ENCODE results near the gene HAT1. TPM values are rescaled to one million over a fixed set of nuclear protein-coding genes. Genes with fewer than 3 reads are reported as not detected.
A peak's percentile ranks its signal among the peaks of the same experiment; 100 is the strongest.

Gene HAT1
- total RNA-seq, 1 experiment from 2014 or later: 151 TPM

DNA sequence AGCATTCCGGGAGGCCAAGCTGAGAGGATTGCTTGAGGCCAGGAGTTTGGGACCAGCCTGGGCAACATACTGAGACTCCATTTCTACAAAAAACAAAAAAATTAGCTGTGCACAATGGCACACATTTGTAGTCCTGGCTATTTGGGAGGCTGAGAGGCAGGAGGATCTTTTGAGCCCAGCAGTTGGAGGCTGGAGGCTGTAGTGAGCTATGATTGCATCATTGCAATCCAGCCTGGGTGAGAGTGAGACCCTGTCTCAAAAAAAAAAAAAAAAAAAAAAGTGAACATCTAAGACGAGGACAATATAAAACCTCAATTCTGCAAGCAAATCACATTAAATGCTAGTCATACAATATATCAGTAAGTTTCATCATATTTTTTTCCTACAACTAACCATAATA, 2.8 kb upstream of the HAT1 start:
- no peak for DNase-seq (ENCODE audit: low read depth)

DNA sequence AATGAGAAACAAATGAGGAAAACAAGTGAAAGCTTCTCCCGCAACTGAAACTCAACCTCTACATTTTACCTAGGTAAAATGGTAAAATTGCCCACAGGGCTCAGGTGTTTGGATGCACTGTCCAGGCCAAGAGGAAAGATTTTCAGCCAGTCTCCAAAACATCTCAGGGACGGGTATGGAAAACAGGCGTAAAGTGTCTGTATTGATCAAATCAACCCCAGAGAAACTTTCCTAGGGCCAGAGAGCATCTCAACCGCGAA, 361 bp upstream of the HAT1 start:
- DNase-seq (ENCODE audit: low read depth): no peak

DNA sequence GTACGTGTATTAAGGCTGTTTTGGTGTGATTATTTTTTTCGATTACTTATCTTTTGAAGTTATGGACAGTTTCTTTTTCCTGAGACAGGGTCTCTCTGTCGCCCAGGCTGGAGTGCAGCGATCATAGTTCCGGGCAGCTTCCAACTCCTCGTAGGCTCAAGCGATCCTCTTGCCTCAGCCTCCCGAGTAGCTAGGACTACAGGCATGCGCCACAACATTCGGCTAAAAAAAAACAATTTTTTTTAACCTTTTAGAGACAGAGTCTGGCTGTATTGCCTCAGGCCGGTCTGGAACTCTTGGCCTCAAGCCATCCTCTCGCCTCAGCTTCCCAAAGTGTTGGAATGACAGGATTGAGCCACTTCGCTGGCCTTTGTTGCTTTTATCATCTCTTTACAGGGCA, 945 bp downstream of the HAT1 start:
- DNase-seq (ENCODE audit: low read depth): peak; percentile 64

DNA sequence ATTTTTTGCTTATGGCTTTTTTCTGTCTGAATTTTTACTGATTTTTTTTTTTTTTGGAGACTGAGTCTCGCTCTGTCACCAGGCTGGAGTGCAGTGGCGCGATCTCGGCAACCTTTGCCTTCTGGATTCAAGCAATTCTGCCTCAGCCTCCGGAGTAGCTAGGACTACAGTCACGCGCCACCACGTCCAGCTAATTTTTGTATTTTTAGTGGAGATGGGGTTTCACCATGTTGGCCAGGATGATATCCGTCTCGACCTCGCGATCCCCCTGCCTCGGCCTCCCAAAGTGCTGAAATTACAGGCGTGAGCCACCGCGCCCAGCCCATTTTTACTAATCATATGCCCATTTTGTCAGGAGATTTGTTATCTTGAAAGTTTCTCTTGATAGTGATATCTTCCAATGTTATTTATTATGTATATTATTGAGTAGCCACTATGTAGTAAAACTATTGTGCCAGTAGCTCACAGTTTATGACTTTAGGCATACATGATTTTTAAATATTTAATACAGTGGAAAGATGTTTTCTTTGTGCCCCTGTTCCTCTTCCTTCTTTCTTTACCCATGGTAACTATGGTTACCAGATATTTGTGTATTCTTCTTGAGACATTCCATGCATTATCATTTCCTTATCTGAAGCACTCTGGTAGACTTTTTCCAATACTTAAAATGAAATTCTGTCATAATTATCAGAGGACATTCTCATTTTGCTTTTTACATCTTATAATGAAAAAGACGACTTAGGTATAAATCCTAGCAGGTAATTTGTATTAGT, 2.1 kb downstream of the HAT1 start:
- DNase-seq (ENCODE audit: low read depth): no peak

DNA sequence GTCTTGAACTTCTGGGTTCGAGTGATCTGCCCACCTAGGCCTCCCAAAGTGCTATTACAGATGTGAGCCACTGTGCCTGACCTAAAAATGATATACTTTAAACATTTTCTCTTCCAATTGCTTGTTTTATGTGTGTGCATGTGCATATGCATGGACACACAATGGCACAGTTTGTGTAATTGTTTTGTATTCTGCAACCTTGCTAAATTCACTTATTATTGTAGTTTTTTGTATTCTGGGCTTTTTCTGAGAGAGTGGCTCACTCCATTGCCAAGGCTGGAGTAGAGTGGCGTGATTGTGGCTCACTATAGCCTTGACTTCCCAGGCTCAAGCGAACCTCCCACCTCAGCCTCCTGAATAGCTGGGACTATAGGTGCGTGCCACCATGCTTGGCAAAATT, 8.1 kb downstream of the HAT1 start:
- no peak for DNase-seq (ENCODE audit: low read depth)

DNA sequence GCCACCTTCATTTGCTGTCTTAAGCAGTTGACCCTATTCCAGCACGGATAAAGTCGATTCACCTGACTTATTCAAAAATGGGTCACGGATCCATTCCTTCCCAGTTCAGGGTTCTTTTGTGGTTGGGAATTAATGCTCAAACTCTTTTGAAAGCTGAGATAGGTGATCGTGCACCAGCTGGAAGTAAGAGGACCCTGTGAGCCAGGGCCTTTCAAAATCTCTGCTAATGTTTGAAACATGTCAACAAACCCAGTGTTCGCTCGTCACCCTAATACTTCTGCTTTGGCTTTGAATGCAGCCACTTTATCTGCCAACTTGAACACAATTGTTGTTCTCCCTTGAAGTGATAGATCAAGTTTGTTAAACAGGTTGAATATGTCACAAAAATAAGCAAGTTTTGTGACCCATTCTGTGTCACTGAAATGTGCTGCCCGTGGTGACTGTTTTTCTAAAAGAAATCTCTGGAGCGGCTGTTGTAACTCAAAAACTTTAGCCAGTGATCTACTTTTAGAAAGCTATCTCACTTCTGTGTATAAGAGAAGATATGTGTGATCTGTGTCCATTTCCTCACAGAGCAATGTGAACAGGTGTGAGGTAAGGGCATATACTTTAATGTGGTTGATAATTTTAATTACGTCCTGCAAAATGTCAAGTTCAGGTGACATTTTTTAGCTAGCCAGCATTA, 16.9 kb downstream of the HAT1 start:
- DNase-seq (ENCODE audit: low read depth): no peak

DNA sequence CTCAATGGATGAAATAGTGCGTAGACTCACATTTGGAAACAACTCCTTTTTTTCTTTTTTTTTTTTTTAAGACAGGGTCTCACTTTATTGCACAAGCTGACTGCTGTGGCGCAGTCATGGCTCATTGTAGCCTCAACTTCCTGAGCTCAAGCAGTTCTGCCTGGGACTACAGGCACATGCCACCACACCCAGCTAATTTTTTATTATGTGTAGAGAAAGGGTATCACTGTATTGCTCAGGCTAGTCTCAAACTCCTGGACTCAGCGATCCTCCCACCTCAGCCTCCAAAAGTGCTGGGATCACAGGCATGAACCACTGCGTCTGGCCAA, 17.4 kb downstream of the HAT1 start:
- no peak for DNase-seq (ENCODE audit: low read depth)

DNA sequence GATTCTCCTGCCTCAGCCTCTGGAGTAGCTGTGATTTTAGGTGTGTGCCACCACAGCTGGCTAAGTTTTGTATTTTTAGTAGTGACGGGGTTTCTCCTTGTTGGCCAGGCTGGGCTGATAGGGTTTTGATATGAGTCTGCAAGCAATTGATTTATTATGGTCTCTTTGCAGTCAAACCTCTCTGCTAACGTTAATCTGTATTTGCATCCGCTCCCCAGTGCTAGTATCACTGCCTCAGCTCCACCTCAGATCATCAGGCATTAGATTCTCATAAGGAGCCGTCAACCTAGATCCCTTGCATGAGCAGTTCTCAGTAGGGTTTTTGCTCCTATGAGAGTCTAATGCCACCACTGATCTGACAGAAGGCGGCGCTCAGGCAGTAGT, 19.0 kb downstream of the HAT1 start:
- no peak for DNase-seq (ENCODE audit: low read depth)

DNA sequence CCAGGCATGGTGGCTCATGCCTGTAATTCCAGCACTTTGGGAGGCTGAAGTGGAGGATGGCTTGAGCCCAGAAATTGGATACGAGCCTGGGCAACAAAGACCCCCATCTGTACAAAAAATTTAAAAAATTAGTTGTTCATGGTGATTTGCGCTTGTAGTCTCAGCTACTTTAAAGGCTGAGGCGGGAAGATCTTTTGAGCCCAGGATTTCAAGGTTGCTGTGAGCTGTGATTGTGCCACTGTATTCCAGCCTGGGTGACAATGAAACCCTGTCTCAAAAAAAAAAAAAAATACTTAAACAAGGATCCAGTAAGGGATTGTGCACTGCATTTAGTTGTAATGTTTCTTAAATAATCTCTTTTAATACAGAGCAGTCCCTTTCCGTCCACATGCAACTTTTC, 21.6 kb downstream of the HAT1 start:
- no peak for DNase-seq (ENCODE audit: low read depth)

DNA sequence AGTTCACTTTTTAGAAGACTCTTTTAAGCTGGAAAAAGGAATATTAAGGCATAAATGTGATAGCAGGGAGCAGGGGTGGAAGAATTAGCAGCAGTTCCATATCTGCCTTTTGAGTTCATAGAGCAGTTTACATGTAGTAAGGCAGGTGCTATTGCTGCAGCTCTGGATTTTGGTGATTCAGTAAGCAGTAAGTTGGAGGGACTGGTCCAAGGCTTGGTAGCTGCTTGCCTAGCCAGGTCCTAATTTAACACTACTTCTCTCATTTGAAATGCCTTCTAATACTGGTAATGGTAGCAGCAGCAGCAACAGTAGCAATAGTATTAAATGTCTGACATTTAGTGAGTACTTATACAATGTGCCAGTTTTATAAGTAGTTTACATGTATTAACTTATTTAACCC, 30.0 kb downstream of the HAT1 start:
- no peak for DNase-seq (ENCODE audit: low read depth)

DNA sequence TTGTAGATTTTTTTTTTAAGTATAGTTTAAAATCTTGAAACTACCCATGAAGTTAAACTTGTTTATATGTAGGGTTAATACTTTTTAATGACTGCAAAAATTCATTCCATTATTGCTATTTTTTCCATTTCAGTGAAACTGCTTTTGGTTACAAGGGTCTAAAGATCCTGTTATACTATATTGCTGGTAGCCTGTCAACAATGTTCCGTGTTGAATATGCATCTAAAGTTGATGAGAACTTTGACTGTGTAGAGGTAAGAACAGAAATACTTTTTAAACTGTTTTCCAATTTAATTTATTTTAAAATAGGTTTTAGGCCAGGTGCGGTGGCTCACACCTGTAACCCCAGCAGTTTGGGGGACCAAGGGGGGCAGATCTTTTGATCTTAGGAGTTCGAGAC, 30.5 kb downstream of the HAT1 start:
- DNase-seq (ENCODE audit: low read depth): no peak

DNA sequence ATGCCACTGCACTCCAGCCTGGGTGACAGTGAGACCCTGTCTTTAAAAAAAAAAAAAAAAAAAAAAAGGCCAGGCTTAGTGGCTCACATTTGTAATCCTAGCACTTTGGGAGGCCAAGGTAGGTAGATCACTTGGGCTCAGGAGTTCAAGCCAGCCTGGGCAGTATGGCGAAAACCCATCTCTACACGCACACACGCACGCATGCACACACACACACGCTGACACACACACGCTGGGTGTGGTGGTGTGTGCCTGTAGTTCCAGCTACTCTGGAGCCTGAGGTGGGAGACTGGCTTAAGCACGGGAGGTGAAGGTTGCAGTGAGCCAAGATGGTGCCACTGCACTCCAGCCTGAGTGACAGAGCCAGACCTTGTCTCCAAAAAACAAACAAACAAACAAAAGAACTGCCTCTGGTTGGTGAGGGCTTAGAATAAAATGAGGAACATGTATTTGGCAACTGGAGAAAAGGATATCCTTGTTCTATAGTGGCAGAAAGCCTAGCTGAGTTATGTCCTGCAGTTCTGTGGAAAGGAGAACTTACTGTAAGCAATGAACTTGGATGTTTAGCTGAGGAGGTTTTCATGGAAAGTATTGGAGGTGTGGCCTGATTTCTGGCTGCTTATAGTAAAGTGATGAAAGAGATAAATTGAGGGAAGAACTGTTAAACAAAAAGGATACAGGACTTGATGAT, 34.0 kb downstream of the HAT1 start:
- no peak for DNase-seq (ENCODE audit: low read depth)

DNA sequence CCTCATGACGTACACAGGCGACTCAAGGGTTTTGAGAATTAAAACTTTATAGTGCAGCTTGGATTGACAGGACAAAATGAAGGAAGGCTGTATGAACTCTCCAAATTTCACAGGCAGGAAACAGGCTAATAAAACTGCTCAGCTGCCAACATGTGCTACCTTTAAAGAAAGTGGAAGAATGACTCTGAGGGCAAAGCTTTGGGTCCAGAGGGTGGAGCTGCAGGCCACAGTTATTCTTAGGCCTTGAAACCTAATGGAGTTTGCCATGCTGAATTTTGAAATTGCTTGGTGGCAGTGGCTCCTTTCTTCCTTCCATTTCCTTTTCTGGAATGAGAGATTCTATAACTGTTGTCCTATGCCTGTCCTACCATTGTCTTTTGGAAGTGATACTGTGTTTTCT, 34.8 kb downstream of the HAT1 start:
- DNase-seq (ENCODE audit: low read depth): peak; percentile 55

DNA sequence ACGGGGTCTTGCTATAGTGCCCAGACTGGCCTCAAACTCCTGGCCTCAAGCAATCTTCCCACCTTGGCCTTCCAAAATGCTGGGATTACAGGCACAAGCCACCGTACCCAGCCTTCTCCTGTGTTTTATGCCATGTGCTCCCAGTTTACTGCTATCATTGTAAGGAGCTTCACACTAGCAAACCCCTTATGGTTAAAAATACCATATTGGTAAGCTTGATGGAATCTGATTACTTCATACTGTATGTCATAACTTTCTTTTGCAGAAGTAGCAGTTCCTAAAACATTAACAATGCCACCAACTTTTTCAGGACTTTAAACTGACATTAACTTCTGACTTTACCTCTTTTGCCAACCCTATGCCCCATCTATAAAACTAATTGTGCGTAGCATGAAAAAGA, 36.2 kb downstream of the HAT1 start:
- peak; percentile 15 for DNase-seq (ENCODE audit: low read depth)

DNA sequence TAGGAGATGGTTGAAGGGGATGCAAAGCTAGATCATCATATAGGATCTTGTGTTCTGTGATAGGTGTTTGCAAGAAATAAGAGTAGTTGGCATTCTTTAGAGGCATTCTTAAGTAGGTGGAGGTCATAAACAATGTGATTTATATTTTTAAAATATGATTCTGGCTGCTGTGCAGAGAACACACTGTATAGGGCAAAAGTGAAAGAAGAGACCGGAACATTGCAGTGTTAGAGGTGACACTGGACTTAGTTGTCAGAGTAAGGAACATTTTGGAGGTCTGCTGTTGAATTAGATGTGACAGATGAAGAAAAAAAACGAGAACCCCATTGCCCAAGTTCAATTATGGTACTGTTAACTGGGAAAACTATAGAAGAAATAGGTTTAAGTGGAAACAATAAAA, 37.7 kb downstream of the HAT1 start:
- DNase-seq (ENCODE audit: low read depth): no peak

DNA sequence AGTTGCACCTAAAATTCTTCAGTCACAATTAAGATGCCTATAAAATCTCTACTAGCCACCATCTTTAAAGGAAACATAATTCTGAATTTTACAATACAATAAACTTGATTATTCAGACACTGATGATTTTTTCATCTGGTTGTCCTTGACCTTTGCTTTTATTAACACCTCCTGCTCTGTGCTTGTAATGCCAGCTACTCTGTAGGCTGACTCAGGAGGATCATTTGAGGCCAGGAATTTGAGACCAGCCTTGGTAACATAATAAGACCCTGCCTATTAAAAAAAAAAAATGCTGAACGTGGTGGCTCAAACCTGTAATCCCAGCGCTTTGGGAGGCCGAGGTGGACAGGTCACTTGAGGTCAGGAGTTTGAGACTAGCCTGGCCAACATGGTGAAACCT, 38.3 kb downstream of the HAT1 start:
- DNase-seq (ENCODE audit: low read depth): no peak

DNA sequence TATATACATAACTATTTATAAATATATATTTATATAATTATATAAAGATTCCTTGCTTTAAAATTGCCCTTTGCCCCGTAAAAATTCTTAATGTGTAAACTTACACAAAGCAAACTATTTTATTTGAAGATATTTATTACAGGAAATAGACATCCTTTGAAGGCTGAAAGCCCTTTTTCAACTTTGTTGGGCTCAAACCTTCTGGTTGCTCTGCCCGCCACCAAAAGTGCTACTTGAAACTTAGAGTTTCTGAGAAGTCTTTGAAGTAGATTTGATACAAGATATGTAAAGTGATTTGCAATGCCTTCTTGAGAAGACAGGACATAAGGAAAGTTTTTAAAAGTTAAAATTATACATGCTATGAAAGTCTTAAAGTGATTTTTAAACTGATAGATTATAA, 40.9 kb downstream of the HAT1 start:
- DNase-seq (ENCODE audit: low read depth): no peak

DNA sequence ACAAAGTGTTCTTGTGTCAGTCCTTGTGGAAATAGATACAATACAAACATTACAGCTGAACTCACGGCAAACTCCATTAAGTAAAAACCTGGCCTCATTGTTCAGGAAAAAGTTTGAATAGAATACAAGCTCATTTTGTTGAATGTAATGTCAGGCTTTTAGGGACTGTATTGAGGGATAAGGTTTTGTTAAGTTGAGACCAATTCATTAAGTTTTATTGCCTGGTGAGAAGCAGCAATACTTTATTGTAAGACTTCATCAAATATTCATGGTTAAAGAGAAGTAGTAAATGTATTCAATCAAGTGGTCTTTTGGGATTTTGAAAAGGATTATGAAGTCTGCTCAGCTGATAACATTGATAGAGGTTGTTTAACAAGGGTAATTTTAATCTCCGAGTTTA, 42.0 kb downstream of the HAT1 start:
- DNase-seq (ENCODE audit: low read depth): no peak

DNA sequence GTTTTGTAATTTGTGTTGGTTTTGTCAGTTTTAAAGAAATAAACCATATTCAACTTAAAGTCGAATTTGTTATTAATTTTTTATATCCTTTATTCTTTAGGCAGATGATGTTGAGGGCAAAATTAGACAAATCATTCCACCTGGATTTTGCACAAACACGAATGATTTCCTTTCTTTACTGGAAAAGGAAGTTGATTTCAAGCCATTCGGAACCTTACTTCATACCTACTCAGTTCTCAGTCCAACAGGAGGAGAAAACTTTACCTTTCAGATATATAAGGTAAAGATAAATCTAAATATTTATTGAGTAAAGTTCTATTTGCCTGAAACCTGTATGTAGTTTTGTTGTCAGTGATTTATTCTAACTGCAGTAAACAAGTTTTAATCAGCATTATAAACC, 43.0 kb downstream of the HAT1 start:
- no peak for DNase-seq (ENCODE audit: low read depth)

DNA sequence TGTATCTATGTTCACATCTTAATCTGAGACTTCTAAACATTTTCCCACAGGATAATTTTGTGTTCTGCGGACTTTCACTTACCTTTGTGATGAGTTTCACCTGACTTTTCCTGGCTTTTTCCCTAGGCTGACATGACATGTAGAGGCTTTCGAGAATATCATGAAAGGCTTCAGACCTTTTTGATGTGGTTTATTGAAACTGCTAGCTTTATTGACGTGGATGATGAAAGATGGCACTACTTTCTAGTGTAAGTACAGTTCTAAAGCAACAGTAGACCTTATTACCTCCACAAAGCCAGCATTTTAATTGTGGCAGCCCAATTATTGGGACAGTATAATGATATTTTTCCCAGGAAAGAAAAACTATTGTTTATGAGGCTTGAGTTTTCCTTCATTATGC, 43.4 kb downstream of the HAT1 start:
- DNase-seq (ENCODE audit: low read depth): no peak

DNA sequence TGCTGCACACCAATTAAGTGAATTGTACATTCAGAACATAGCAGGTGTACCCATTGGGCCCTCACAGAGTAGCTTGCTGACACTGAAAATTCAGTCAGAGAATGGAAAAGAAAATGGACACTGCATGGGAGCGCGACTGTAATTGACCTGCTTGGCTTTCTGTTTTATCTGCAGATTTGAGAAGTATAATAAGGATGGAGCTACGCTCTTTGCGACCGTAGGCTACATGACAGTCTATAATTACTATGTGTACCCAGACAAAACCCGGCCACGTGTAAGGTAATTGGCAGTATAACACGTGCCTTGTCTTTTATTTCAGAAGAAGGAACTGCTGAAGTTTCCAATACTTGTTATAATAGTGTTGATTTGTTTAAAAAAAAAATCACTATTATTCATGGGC, 44.0 kb downstream of the HAT1 start:
- no peak for DNase-seq (ENCODE audit: low read depth)

DNA sequence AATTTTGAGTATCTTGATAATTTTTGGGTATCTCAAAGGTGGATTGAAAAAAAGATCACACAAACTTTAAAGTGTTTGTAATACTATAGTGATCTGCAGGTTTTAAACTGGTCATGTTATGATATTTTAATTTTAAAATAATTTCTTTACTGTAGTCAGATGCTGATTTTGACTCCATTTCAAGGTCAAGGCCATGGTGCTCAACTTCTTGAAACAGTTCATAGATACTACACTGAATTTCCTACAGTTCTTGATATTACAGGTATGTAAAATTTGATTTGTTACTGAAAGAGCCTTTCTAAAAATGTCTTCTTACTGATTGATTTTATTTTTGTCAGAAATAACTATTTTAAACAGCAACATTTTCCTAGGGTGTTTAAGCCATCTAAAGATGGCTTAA, 44.4 kb downstream of the HAT1 start:
- DNase-seq (ENCODE audit: low read depth): no peak

DNA sequence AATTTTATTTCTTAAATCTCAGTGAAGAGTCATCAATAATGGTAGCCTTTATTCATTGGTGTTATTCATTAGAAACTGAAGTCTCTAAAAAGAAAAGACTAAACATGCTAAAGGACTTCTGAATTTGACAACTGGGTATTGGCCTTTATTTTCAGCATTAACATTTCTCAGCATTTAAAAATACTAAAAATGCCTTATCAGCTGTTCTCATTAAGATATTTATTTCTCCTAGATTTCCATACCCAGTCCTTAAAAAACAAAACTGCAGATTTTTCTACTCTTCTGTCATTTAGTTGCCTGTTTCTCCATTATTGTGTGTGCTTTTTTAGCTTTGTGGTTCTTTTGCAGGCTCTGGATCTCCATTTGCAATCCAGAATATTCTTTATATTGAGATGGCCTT, 46.2 kb downstream of the HAT1 start:
- DNase-seq (ENCODE audit: low read depth): no peak

Data from M059J (cell line).